OCI-LY3 (cell line): ENCODE measurements around the gene QPCT.

Experiments used
- EZH2phosphoT487 ChIP-seq: fragments of 200-600 bp; shearing (Covaris generic); IDR thresholded peaks from 2 replicates; pipeline ENCODE4 v1.6.1; 2018; ENCODE audit warnings: antibody characterized with exemption, mixed run types, low read depth
- TF ChIP-seq, protein P1 (sequence below): fragments of 200-600, 300-600 bp; sonication (generic); IDR thresholded peaks from 2 replicates; pipeline ENCODE4 v1.5.1; 2014; ENCODE audit warnings: antibody characterized with exemption, low read length, low read depth

- TF ChIP-seq, protein P1, sequence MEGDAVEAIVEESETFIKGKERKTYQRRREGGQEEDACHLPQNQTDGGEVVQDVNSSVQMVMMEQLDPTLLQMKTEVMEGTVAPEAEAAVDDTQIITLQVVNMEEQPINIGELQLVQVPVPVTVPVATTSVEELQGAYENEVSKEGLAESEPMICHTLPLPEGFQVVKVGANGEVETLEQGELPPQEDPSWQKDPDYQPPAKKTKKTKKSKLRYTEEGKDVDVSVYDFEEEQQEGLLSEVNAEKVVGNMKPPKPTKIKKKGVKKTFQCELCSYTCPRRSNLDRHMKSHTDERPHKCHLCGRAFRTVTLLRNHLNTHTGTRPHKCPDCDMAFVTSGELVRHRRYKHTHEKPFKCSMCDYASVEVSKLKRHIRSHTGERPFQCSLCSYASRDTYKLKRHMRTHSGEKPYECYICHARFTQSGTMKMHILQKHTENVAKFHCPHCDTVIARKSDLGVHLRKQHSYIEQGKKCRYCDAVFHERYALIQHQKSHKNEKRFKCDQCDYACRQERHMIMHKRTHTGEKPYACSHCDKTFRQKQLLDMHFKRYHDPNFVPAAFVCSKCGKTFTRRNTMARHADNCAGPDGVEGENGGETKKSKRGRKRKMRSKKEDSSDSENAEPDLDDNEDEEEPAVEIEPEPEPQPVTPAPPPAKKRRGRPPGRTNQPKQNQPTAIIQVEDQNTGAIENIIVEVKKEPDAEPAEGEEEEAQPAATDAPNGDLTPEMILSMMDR = no peak
- no peak for TF ChIP-seq EZH2phosphoT487
These were observed 5.6 kb downstream of the QPCT start for GRCh38 chr2:37350034-37350433.
